ENCODE data around the gene ARSK.

The ARSK gene

GRCh38 chr5:95564450-95564849, 9.5 kb downstream of the ARSK start:
- no peak for DNase-seq (ENCODE audit: low read depth in 2 of 2)

- DNase-seq (ENCODE audit: low read depth in 2 of 2): no peak
Measured at GRCh38 chr5:95565280-95565920, 10.5 kb downstream of the ARSK start.

- DNase-seq (ENCODE audit: low read depth in 2 of 2): no peak
Measured at GRCh38 chr5:95572016-95572415, 17.1 kb downstream of the ARSK start.

GRCh38 chr5:95581576-95581975, 26.7 kb downstream of the ARSK start:
- DNase-seq (ENCODE audit: low read depth in 2 of 2): no peak

- DNase-seq (ENCODE audit: low read depth in 2 of 2): no peak
Measured at GRCh38 chr5:95583992-95584391, 29.1 kb downstream of the ARSK start.

- no peak for DNase-seq (ENCODE audit: low read depth in 2 of 2)
Measured at GRCh38 chr5:95590880-95591279, 36.0 kb downstream of the ARSK start.

GRCh38 chr5:95591490-95591901, 36.6 kb downstream of the ARSK start:
- DNase-seq (ENCODE audit: low read depth in 2 of 2): no peak

GRCh38 chr5:95595289-95595931, 40.5 kb downstream of the ARSK start:
- no peak for DNase-seq (ENCODE audit: low read depth in 2 of 2)

GRCh38 chr5:95599252-95599651, 44.4 kb downstream of the ARSK start:
- DNase-seq (ENCODE audit: low read depth in 2 of 2): no peak

- DNase-seq (ENCODE audit: low read depth in 2 of 2): no peak
Measured at GRCh38 chr5:95600557-95600956, 45.7 kb downstream of the ARSK start.

- DNase-seq (ENCODE audit: low read depth in 2 of 2): no peak
Measured at GRCh38 chr5:95605786-95606185, 50.9 kb downstream of the ARSK start.

GRCh38 chr5:95606419-95606818, 51.5 kb downstream of the ARSK start:
- DNase-seq (ENCODE audit: low read depth in 2 of 2): no peak

- DNase-seq (ENCODE audit: low read depth in 2 of 2): no peak
Measured at GRCh38 chr5:95609711-95610110, 54.8 kb downstream of the ARSK start.

GRCh38 chr5:95610546-95610945, 55.6 kb downstream of the ARSK start:
- DNase-seq (ENCODE audit: low read depth in 2 of 2): no peak

- DNase-seq (ENCODE audit: low read depth in 2 of 2): no peak
Measured at GRCh38 chr5:95611396-95611795, 56.5 kb downstream of the ARSK start.

GRCh38 chr5:95613514-95613913, 58.6 kb downstream of the ARSK start:
- no peak for DNase-seq (ENCODE audit: low read depth in 2 of 2)

GRCh38 chr5:95615164-95615467, 60.2 kb downstream of the ARSK start:
- no peak for DNase-seq (ENCODE audit: low read depth in 2 of 2)

- no peak for DNase-seq (ENCODE audit: low read depth in 2 of 2)
Measured at GRCh38 chr5:95617057-95617456, 62.2 kb downstream of the ARSK start.

GRCh38 chr5:95619096-95619495, 64.2 kb downstream of the ARSK start:
- no peak for DNase-seq (ENCODE audit: low read depth in 2 of 2)

- no peak for DNase-seq (ENCODE audit: low read depth in 2 of 2)
Measured at GRCh38 chr5:95619514-95620029, 64.7 kb downstream of the ARSK start.

- peak; percentile 15 to 60 for DNase-seq (ENCODE audit: low read depth in 2 of 2)
Measured at GRCh38 chr5:95620030-95620869, 65.3 kb downstream of the ARSK start, which contains the start of gene GPR150. Gene GPR150 (plus strand): TSS chr5:95620087. CDS start chr5:95620276, 189 bp downstream.

Data from stimulated activated CD8-positive, alpha-beta memory T cell treated with anti-CD3 and anti-CD28 coated beads, Interleukin-7, amount 100 ng/mL, for 4 hours (primary cell).